HG03139 (cell line): ENCODE measurements around the gene CLCNKA.
"Not testable (repeated sequence)": the region's sequence is repeated elsewhere in the genome, so short reads cannot be mapped to it uniquely, and the experiment has no call there.

Source experiments
- ATAC-seq: cut with Tn5 transposase; IDR thresholded peaks from one replicate; pipeline ENCODE4 v1.9.1; 2021; ENCODE audit not compliant: unreplicated experiment

CLCNKA gene

DNA sequence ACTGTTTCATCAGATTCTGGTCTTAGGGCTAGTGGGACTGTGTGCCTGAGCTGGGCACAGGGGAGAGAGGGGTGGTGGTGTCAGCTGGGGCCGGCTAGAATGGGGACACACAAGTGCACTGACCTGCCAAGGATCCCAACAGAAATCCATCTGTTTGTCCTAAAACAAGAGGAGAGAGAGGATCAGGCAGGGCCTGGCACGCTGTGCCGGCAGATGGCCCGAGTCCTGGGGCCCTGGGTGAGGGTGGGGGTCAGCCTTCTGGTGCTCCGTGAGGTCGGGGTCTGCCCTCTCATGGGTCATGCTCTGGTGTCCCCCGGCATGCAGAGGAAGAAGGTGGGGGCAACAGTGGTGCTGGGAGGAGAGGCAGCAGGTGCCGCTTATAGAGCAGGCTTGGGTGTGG is 18.0 kb downstream of the CLCNKA start:
- ATAC-seq, result not testable (repeated sequence)

DNA sequence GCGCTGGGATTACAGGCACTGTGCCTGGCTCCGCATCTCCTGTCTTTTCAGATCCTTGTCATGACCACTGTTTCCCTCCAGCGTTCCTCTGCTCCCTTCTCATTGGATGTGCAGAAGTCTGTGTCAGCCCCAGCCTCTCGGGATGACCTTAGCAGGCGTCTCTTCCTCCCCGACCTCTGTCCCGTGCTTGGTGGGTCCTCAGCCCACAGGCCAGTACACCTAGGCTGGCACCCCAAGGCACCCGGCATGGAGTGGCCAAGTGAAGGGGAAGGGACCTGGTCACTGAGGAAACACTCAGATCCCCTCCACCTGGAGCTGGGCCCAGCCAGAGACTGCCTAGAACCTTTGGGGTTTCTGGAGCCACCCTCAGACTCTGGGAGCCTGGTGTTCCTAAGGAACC is 19.4 kb downstream of the CLCNKA start:
- no peak for ATAC-seq

GRCh38 chr1:16042096-16042495 is 20.3 kb downstream of the CLCNKA start:
- ATAC-seq, result no peak

- not testable (repeated sequence) for ATAC-seq
Measured at GRCh38 chr1:16042654-16043053, 20.8 kb downstream of the CLCNKA start.

GRCh38 chr1:16043521-16043920 is 21.7 kb downstream of the CLCNKA start, which contains the start of gene CLCNKB:
CLCNKB (plus strand) TSS chr1:16043782; CDS start chr1:16044493, 711 bp downstream.
- no peak for ATAC-seq

DNA sequence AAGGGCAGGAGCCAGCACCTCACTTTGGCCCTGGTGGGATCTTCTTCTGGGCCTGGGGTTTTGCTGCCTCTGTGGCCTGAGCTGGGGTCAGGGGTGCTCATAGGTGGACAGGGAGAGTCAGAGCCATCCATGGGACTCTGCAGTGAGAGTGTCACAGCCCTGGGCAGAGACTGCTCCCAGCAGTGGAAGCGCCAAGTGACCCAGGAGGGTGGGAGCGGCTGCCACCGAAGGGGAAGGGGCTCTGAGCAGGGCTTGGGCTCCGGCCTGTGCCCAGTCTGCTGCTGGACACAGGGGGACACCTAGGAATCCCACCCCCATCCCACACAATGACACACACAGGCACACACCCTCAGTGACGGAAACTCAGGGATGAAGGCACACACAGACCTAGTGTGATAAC is 22.1 kb downstream of the CLCNKA start:
- no peak for ATAC-seq

- ATAC-seq, result no peak
Measured at GRCh38 chr1:16046842-16047241, 25.0 kb downstream of the CLCNKA start.

- ATAC-seq, result no peak
Measured at GRCh38 chr1:16047791-16048475, 26.1 kb downstream of the CLCNKA start.

- ATAC-seq, result no peak
Measured at GRCh38 chr1:16048573-16049189, 26.8 kb downstream of the CLCNKA start.

DNA sequence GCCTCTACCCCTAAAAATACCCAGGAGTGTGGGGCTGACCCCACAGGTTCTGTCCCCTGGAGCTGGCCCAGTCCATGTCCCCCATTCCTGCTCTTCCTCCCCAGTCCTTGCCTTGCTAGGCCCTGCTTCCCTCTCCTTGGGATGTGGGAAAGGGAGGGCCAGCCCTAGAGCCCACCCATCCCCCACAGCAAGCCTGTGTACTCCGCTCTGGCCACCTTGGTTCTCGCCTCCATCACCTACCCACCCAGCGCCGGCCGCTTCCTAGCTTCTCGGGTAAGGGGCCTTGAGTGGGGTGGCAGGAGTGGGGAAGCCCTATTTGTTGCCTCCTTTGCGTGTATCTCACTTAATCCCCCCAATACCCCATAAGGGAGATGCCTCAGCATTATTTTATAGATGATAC is 28.5 kb downstream of the CLCNKA start:
- no peak for ATAC-seq

GRCh38 chr1:16051039-16051438 is 29.2 kb downstream of the CLCNKA start:
- ATAC-seq, result no peak

DNA sequence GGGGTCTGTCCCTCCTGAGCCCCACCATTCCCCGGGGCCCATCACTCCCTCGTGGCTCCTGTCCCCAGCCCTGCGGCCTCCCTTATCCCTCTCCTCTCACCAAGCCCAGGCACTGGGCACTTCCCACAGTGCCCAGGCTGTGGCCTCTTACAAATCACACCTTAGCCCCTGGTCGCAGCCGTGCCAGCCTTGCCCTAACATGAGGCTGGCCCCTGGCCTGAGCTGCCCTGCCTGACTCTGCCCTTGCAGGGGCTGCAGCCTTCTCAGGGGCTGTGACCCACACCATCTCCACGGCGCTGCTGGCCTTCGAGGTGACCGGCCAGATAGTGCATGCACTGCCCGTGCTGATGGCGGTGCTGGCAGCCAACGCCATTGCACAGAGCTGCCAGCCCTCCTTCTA is 30.1 kb downstream of the CLCNKA start:
- ATAC-seq, result not testable (repeated sequence)

DNA sequence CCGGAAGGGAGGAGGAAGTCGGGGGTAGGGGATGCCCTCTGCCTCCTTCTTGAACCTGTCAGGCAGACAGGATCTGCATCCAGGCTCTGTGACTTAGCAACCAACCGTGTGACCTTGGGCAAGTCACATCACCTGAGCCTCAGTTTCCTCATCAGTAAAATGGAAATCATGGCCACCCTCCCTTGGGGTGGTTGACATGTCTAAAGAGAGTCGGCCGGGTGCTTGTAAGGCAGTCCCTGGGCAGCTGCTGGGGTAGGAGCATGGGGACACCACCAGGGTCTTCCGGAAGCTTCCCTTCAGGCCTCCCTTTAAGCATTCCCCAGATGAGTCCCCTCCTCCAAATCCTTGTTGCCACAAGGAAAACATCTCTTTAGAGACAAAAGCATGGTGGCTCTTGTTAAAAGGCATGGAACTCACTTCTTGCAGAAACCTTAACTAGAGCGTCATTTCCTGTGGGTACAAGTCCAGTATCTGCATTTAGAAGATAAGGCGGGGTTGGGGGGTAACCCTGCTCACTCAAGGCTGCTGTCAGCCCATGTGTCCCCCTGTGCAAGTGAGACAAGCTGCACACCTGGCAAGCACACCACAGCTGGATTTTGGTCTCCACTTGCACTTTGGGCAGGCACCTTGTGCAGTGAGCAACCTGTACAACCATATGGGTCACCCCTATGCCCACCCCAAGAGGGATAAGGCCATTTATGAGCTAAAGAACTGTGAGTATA is 32.1 kb downstream of the CLCNKA start:
- ATAC-seq, result no peak

- no peak for ATAC-seq
Measured at GRCh38 chr1:16054598-16055540, 33.0 kb downstream of the CLCNKA start.

GRCh38 chr1:16055613-16056520 is 34.0 kb downstream of the CLCNKA start:
- ATAC-seq, result peak; percentile 57

GRCh38 chr1:16056521-16056912 is 34.7 kb downstream of the CLCNKA start:
- not testable (repeated sequence) for ATAC-seq

DNA sequence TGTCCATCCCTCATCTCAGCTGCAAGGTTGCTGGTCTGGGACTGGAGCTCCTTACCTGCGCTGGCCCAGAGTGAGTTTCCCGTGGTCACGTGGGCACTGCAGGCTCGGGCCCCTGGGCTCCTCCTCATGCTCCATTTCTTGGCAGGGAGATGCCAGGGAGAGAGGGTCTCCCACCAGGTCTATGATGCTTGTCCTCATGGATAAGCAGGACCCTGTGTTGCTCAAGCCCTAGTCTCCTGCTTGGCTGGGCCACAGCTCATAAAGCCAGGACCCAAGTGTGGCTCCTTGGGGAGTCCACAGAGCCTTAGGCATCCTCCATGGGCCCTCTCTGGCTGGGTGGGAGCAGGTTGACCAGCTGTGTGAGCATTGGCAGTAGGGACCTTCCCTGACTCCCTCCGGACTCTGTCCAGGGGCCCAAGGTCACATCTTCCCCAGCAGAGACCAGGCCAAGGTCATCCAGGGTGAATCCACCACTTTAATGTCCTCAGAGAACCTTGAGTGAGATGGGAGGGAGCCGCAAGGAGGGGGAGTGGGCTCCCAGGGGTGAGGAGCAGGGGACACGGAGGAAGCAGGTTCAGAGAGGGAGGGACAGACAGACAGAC is 35.6 kb downstream of the CLCNKA start:
- not testable (repeated sequence) for ATAC-seq

DNA sequence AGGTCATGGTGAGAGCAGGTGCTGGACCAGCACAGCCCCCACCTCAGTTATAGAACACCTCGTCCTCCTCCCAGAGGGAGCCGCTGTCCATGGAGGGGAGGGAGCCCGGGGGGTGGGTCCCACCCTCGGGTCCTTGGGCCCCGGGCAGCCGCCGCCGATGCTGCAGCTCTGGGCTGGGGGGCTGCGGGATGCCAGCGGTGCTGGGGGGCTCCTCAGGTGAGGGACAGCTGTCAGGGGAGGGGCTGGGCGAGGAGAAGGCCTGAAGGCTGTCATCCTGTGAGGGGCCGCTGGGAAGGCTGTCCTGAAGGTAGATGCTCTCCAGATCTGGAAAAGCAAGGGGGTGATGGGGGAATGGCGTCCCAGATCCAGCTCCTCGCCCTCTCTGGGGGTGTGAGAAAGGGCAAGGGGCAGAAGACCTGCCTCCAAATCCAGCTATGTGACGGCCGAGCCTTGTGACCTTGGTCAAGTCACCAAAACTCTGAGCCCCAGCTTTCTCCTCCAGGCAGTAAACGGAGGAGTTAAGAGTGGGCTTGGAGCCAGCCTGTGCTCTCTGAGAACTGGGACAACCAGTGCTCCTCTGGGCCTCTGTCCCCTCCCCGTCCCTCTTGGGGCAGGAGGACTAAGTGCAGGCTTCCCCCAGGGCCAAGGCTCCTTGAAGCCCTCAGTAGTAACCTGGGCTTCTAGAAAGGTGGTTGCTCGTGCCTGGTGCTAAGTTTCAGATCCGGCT is 36.7 kb downstream of the CLCNKA start:
- ATAC-seq, result not testable (repeated sequence)

GRCh38 chr1:16061266-16061665 is 39.4 kb downstream of the CLCNKA start:
- no peak for ATAC-seq
